Muscle of leg (tissue), 11 donors: Measurements from ENCODE around the gene ACER3. TPM values are rescaled to one million over a fixed set of nuclear protein-coding genes. Genes with fewer than 3 reads are reported as not detected.
"Not testable (repeated sequence)": the region's sequence is repeated elsewhere in the genome, so short reads cannot be mapped to it uniquely, and the experiment has no call there.

Experiments used
- DNase-seq: peaks from one replicate; pipeline ENCODE4 v3.0.0; 2013
- H3K27ac ChIP-seq: one replicate; pipeline ENCODE4 v1.5.1; 2013; ENCODE audit warnings: mild to moderate bottlenecking, low read length, control low read depth
- H3K27me3 ChIP-seq: one replicate; pipeline ENCODE4 v1.6.1; 2013; ENCODE audit warnings: low read length; ENCODE audit not compliant: control insufficient read depth, insufficient read depth
- H3K36me3 ChIP-seq: one replicate; pipeline ENCODE4 v1.6.1; 2013; ENCODE audit warnings: low read length; ENCODE audit not compliant: control insufficient read depth, insufficient read depth
- H3K4me1 ChIP-seq: one replicate; pipeline ENCODE4 v1.6.1; 2013; ENCODE audit warnings: low read length; ENCODE audit not compliant: control insufficient read depth, insufficient read depth
- H3K4me3 ChIP-seq: one replicate; pipeline ENCODE4 v1.5.1; 2013; ENCODE audit warnings: low read length, control low read depth
- H3K9me3 ChIP-seq: replicated peaks from 2 replicates; pipeline ENCODE4 v1.6.1; 2013; ENCODE audit warnings: low read depth, low read length; ENCODE audit not compliant: control insufficient read depth
- WGBS: methylation state at CpG from one replicate; pipeline ENCODE4 v1.1.5; 2013; ENCODE audit warnings: missing lambda C conversion rate; ENCODE audit not compliant: insufficient coverage; 5-methylcytosine and 5-hydroxymethylcytosine counted together
- polyA plus RNA-seq, 8 donors: library from polyadenylated mRNA; unstranded; fragments of 120-200 nt; gene quantifications; one replicate each; pipeline versions ENCODE4 v1.2.1 to v1.2.3, GENCODE V29; 2013; ENCODE audit warnings: inconsistent platforms in 1 of 8, low replicate concordance in 1 of 8; ENCODE audit not compliant: insufficient read length in 8 of 8, insufficient read depth in 1 of 8
- total RNA-seq: library from RNA; stranded (reverse); fragments of 120-200 nt; gene quantifications from one replicate; pipeline ENCODE4 v1.2.4, GENCODE V29; 2013

Gene ACER3
- total and polyA plus RNA-seq, 9 donors, result 4.5 to 10.3 (median 5.9) TPM

DNA sequence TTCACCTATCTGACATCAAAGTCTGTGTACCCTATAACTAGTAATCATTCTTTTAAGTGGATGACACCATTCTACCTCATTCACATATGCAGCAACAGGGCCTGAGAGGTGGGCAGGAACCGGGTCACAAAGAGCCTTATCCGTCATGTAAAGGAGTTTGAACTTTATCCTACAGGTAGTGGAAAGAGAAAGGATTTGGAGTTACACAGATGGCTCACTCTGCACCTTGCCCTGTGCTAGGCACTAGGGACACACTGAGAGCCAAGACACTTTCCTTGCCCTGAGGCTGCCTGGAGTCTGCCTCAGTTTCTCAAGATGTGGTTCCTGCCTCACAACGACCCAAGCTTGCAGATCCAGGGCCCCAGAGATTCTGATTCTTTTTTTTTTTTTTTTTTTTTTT lies 14.3 kb upstream of the ACER3 start:
- no peak for DNase-seq
- Histone ChIP-seq H3K9me3 (no peaks in the 10 kb centered on the region), H3K36me3 (no peaks in the 10 kb centered on the region), H3K4me1 (no peaks in the 10 kb centered on the region), H3K4me3 (no peak overlapping the region), H3K27ac (no peak overlapping the region), H3K27me3 (peaks cover 3% of the 10 kb centered on the region)
- WGBS, result no CpG with 5 or more reads among the region's 3 CpGs

DNA sequence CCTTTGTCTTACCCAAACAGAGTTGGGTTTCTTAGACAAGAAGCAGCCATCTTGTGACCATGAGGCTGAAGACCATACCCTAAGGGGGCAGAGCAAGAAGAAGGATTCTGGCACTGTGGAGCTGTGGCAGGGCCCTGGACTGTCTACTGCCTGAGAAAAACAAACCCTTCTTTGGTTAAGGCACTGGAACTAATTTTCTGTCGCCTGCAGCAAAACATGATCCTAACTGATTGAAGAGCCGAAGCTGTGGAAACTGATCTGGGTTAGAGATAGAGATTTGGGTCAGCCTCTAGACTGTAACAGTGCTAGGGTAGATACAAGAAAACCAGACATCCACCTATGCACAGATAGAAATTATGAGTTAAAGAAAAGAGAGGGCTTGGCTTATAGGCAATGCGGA lies 11.3 kb upstream of the ACER3 start:
- WGBS, result no CpG with 5 or more reads among the region's 3 CpGs

DNA sequence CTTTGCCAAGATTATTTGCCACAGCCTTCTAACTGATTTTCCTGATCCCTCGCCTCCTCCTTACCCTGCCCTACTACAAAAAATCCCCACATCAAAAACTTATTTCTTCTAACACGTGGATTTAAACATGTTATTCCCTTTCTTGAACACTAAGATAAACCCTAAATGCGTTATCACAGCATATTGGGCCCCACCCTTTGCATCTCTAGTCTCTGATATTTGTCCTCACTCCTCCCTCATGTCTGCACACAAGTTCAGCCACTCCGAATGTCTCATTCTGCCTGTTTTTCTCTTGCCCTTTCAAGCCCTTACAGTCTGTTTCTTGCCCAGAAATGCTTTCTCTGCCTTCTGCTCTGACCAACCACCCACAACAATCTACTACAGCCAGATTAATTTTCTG lies 10.6 kb upstream of the ACER3 start:
- DNase-seq, result no peak
- whole genome bisulfite sequencing, result 76% methylated on average over 4 of the region's 4 CpGs
- Histone ChIP-seq H3K4me1 (no peaks in the 10 kb centered on the region), H3K4me3 (no peak overlapping the region), H3K36me3 (no peaks in the 10 kb centered on the region), H3K27ac (no peak overlapping the region), H3K27me3 (peaks cover 3% of the 10 kb centered on the region), H3K9me3 (no peaks in the 10 kb centered on the region)

More for the DNA sequence above, 11.3 kb upstream of the ACER3 start:
- no peaks in the 10 kb centered on the region for H3K36me3 ChIP-seq
- no peaks in the 10 kb centered on the region for H3K4me1 ChIP-seq
- no peaks in the 10 kb centered on the region for H3K9me3 ChIP-seq
- peaks cover 3% of the 10 kb centered on the region for H3K27me3 ChIP-seq
- no peak overlapping the region for H3K4me3 ChIP-seq
- no peak overlapping the region for H3K27ac ChIP-seq
- no peak for DNase-seq

DNA sequence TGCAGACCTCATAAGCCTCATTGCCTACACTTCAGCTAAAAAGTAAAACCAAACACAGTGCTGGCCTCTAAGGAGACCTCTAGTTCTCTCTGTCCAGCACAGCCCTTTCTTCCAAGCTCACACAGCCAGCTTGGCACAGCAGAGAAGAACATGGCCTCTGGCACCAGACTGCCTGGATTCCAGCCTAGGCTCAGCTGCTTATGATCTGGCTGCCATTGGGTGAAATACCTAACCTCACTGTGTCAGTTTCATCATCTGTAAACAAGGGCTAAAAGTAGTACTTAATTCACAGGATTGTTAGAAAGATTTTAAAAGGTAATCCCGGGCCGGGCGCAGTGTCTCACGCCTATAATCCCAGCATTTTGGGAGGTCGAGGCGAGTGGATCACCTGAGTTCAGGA lies 9.9 kb upstream of the ACER3 start:
- Histone ChIP-seq H3K27me3 (peaks cover 3% of the 10 kb centered on the region), H3K4me3 (no peak overlapping the region), H3K9me3 (no peaks in the 10 kb centered on the region), H3K4me1 (no peaks in the 10 kb centered on the region), H3K36me3 (no peaks in the 10 kb centered on the region), H3K27ac (no peak overlapping the region)
- WGBS, result no CpG with 5 or more reads among the region's 6 CpGs
- DNase-seq, result no peak

DNA sequence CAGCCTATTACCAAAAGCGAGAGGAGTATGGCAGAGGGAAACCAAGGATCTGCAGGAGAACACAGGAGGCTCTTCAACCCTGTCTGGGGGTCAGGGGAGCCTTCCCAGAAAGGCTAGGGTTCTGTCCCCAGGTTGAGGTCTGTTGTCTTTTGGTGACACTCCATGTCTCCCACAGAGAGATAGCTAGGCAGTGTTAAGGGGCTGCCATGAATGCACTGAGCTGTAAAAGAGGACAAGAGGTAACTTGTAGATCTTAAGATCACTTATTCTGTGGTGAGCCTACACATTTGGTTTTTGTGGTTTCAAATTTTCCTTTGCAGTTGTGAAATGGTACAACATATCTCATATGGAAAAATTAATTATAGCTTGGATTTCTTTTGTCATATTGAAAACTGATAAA lies 6.0 kb upstream of the ACER3 start:
- no peaks in the 10 kb centered on the region for H3K9me3 ChIP-seq
- H3K27ac ChIP-seq, result no peak overlapping the region
- H3K36me3 ChIP-seq, result no peaks in the 10 kb centered on the region
- no peak overlapping the region for H3K4me3 ChIP-seq
- no peaks in the 10 kb centered on the region for H3K27me3 ChIP-seq
- DNase-seq, result no peak
- 100% methylated on average over 1 of the region's 1 CpG for WGBS
- H3K4me1 ChIP-seq, result no peaks in the 10 kb centered on the region

DNA sequence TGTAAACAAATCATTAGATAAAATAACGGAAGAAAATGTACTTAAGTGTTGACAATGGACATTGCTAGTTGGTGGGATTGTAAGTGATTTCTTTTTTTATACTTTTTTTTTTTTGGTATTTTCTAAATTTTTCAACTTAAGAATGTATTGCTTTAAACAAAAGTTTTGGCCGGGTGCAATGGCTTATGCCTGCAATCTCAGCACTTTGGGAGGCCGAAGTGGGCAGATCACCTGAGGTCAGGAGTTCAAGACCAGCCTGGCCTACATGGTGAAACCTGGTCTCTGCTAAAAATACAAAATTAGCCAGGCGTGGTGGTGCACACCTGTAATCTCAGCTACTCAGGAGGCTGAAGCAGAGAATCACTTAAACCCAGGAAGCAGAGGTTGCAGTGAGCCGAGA lies 5.0 kb upstream of the ACER3 start:
- H3K4me3 ChIP-seq, H3K9me3 ChIP-seq, H3K27me3 ChIP-seq, H3K27ac ChIP-seq, DNase-seq, H3K36me3 ChIP-seq, H3K4me1 ChIP-seq: not testable (repeated sequence)
- no CpG with 5 or more reads among the region's 5 CpGs for WGBS

DNA sequence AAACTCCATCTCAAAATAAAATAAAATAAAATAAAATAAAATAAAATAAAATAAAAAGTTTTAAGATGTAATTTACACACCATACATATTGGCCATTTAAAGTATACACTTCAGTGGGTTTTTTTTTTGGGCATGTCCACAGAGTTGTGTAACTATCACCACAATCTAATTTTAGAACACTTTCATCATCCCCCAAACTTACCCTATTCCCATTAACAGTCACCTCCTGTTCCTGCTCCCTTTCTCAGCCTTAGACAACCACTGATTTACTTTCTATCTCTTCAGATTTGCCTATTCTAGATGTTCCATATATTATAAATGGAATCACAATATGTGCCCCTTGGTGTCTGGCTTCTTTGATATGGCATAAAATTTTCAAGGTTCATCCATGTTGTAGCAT lies 4.6 kb upstream of the ACER3 start:
- DNase-seq, result no peak
- H3K27ac ChIP-seq, result no peak overlapping the region
- no peaks in the 10 kb centered on the region for H3K36me3 ChIP-seq
- no peaks in the 10 kb centered on the region for H3K9me3 ChIP-seq
- H3K4me3 ChIP-seq, result no peak overlapping the region
- no peaks in the 10 kb centered on the region for H3K27me3 ChIP-seq
- peaks cover 6% of the 10 kb centered on the region for H3K4me1 ChIP-seq

DNA sequence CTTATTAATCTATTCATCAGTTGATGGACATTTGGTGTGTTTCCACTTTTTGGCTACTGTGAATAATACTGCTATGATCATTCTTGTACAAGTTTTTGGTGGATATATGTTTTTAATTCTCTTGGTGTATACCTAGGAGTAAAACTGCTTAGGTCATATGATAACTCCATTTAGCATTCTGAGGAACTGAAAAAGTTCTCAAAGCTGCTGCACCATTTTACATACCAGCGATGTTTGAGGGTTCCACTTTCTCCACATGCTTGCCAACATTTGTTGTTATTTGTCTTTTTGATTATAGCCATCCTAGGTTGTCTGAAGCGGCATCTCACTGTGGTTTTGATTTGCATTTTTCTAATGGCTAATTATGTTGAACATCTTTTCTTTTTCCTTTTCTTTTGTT lies 4.1 kb upstream of the ACER3 start:
- Histone ChIP-seq H3K27ac (no peak overlapping the region), H3K9me3 (no peaks in the 10 kb centered on the region), H3K27me3 (no peaks in the 10 kb centered on the region), H3K36me3 (no peaks in the 10 kb centered on the region), H3K4me3 (no peak overlapping the region), H3K4me1 (peaks cover 11% of the 10 kb centered on the region)
- no peak for DNase-seq
- no CpG with 5 or more reads among the region's 2 CpGs for WGBS

DNA sequence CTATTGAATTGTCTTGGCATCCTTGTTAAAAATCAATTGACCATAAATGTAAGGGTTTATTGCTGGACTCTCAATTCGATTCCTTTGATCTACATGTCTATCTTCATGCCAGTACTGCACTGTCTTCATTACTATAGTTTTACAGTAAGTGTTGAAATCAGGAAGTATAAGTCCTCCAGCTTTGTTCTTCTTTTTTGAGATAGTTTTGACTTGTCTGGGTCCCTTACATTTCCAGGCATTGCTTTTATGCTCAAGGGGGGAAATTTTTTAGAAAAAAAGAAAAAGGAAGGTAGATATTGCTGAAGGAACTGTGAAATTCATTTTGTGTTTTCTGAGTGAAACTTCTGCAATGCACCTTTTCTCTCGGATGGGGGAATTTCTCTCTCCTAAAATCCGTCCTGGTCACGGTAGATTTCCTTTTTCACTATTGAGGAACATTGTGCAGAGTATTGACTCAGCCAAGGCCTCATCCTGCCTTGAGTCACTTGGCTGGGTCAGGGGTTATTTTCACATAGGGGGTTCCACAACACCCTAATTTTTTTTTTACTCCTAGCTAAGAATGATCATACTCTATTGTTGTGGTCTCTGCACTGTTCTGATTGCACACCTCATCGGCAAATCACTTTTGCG lies 2.8 kb upstream of the ACER3 start:
- no peak for DNase-seq
- Histone ChIP-seq H3K4me3 (no peak overlapping the region), H3K36me3 (no peaks in the 10 kb centered on the region), H3K27me3 (no peaks in the 10 kb centered on the region), H3K9me3 (no peaks in the 10 kb centered on the region), H3K4me1 (peaks cover 14% of the 10 kb centered on the region), H3K27ac (no peak overlapping the region)
- WGBS, result no CpG with 5 or more reads among the region's 6 CpGs

DNA sequence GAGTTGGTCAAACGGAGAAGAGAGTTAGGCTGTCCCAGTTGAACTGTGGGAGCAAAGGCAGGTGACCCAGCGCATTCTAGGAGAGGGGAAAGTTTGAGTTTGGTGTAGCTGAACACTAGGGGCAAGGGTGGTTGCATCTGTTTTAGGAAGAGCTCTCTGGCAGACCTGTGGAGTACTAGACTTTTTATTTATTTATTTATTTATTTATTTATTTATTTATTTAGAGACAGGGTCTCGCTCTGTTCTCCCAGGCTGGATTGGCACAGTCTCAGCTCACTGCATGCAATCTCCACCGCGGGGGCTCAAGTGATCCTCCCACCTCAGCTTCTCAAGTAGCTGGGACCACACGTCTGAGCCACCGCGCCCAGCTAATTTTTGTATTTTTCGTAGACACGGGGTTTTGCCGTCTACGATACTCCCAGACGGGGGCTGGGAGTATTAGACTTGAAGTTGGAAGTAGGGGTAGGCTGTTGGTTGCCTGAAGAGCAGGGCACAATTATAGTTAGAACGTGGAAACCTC lies 950 bp upstream of the ACER3 start:
- H3K27ac ChIP-seq, result no peak overlapping the region

DNA sequence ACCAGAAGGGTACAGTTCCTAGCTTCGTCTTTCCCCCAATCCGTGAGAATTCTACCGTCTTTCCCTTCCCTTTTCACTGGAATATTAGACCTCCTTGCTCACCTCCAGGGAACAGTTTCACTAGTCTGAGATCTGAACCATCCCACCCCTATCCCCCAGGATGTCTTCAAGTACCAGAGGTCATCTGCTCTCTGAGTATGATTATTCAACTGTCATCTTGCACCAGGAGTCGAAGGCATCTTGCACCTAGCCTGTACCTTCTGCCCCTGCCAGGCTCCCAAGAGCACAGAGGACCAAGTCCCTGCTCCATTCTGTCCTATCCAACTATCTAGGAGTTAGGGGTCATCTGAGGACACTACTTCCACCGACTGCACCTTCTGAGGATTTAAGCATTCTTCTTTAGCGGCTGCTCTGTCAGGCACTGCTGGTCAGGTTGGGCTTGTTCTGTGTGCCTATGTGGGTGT lies 804 bp downstream of the ACER3 start:
- peak overlapping the region; percentile 88 for H3K4me3 ChIP-seq
- whole genome bisulfite sequencing, result 10% methylated on average over 3 of the region's 6 CpGs
- H3K4me1 ChIP-seq, result peaks cover 14% of the 10 kb centered on the region

More for the DNA sequence above, 950 bp upstream of the ACER3 start:
- no peaks in the 10 kb centered on the region for H3K9me3 ChIP-seq
- H3K27me3 ChIP-seq, result no peaks in the 10 kb centered on the region
- H3K4me1 ChIP-seq, result peaks cover 14% of the 10 kb centered on the region
- no peak overlapping the region for H3K4me3 ChIP-seq
- H3K36me3 ChIP-seq, result no peaks in the 10 kb centered on the region
- whole genome bisulfite sequencing, result 91% methylated on average over 8 of the region's 14 CpGs
- DNase-seq, result no peak

More for the DNA sequence above, 804 bp downstream of the ACER3 start:
- Histone ChIP-seq H3K27me3 (no peaks in the 10 kb centered on the region), H3K27ac (no peak overlapping the region), H3K9me3 (no peaks in the 10 kb centered on the region), H3K36me3 (no peaks in the 10 kb centered on the region)
- DNase-seq, result no peak
